ENCODE data around the gene TRIM75. TPM values are rescaled to one million over a fixed set of nuclear protein-coding genes. Genes with fewer than 3 reads are reported as not detected.

Gene TRIM75
- total RNA-seq, 1 donor from 2014 or later, result not detected

- Histone ChIP-seq H3K27me3 (ENCODE audit: control insufficient read depth, insufficient read depth, low read length) (no peaks in the 10 kb centered on the region), H3K4me3 (ENCODE audit: low read depth, low read length) (no peak overlapping the region), H3K36me3 (ENCODE audit: control insufficient read depth, insufficient read depth, low read length) (no peaks in the 10 kb centered on the region)
- TF ChIP-seq, protein P1, sequence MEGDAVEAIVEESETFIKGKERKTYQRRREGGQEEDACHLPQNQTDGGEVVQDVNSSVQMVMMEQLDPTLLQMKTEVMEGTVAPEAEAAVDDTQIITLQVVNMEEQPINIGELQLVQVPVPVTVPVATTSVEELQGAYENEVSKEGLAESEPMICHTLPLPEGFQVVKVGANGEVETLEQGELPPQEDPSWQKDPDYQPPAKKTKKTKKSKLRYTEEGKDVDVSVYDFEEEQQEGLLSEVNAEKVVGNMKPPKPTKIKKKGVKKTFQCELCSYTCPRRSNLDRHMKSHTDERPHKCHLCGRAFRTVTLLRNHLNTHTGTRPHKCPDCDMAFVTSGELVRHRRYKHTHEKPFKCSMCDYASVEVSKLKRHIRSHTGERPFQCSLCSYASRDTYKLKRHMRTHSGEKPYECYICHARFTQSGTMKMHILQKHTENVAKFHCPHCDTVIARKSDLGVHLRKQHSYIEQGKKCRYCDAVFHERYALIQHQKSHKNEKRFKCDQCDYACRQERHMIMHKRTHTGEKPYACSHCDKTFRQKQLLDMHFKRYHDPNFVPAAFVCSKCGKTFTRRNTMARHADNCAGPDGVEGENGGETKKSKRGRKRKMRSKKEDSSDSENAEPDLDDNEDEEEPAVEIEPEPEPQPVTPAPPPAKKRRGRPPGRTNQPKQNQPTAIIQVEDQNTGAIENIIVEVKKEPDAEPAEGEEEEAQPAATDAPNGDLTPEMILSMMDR (IDR thresholded peaks at IDR 0.05; ENCODE audit: insufficient read depth, low read length, severe bottlenecking), result no peak
- no peak for DNase-seq (ENCODE audit: low read depth)
- no peak for FAIRE-seq
These were observed 25.8 kb upstream of the TRIM75 start for GRCh38 chr4:165027762-165028402.

- DNase-seq (ENCODE audit: low read depth) (no peak), FAIRE-seq (no peak)
- Histone ChIP-seq H3K36me3 (ENCODE audit: control insufficient read depth, insufficient read depth, low read length) (no peaks in the 10 kb centered on the region), H3K4me3 (ENCODE audit: low read depth, low read length) (no peak within 1 kb of the TSS), H3K27me3 (ENCODE audit: control insufficient read depth, insufficient read depth, low read length) (no peaks in the 10 kb centered on the region)
- TF ChIP-seq, protein P1 (IDR thresholded peaks at IDR 0.05; ENCODE audit: insufficient read depth, low read length, severe bottlenecking), result no peak
These were observed 22.0 kb upstream of the TRIM75 start, which contains the start of gene TRIM60 for GRCh38 chr4:165031436-165032211. TRIM60 (plus strand) TSS chr4:165031999; CDS start chr4:165040073, 8,074 bp downstream.

DNA sequence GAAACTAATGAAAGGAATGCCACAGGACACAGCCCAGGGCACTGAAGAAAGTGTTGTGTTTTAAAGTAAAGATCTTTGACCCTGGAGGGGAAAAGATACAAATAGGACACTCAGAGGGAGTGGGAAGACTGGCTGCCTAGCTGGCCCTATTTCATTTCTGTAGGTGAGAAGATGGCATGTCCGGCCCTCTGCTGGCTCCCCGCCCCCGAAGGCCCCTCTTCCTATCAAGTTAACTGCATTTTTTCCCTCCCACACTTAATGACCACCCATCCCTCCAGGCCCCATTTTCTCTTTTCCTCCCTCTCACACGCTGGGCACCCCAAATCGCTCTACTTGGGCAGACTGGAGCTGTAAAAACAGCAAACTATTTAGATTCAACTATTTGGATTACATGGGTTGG is 5.5 kb upstream of the TRIM75 start:
- TF ChIP-seq, protein P1 (IDR thresholded peaks at IDR 0.05; ENCODE audit: insufficient read depth, low read length, severe bottlenecking), result no peak
- Histone ChIP-seq H3K4me3 (ENCODE audit: low read depth, low read length) (no peak overlapping the region), H3K36me3 (ENCODE audit: control insufficient read depth, insufficient read depth, low read length) (no peaks in the 10 kb centered on the region), H3K27me3 (ENCODE audit: control insufficient read depth, insufficient read depth, low read length) (no peaks in the 10 kb centered on the region)
- DNase-seq (ENCODE audit: low read depth), result no peak
- FAIRE-seq, result no peak

DNA sequence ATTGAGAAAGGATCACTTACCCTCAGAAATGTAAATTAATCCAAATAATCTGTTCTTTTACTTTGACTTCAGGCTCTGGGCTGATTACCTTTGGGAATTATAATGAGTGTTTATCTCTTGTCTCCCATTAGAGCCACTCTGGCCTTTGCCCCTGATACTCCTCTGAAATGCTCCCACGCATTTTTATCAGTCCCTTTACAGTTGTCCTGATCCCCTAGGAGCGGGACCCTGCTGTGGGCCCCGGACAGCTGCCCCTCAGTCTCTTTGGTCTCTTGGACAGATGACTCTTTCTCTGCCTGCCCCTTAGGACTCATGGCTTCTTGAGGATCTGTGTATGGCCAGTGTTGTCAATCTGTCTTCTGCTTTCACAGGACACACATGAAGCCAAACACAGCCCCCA is 1.0 kb upstream of the TRIM75 start:
- Histone ChIP-seq H3K4me3 (ENCODE audit: low read depth, low read length) (no peak overlapping the region), H3K36me3 (ENCODE audit: control insufficient read depth, insufficient read depth, low read length) (no peaks in the 10 kb centered on the region), H3K27me3 (ENCODE audit: control insufficient read depth, insufficient read depth, low read length) (no peaks in the 10 kb centered on the region)
- DNase-seq (ENCODE audit: low read depth) (no peak), FAIRE-seq (no peak)
- TF ChIP-seq, protein P1 (IDR thresholded peaks at IDR 0.05; ENCODE audit: insufficient read depth, low read length, severe bottlenecking), result no peak

GRCh38 chr4:165055601-165056000 is 1.9 kb downstream of the TRIM75 start:
- FAIRE-seq (no peak), DNase-seq (ENCODE audit: low read depth) (no peak)
- no peak overlapping the region for H3K4me3 ChIP-seq (ENCODE audit: low read depth, low read length)
- H3K27me3 ChIP-seq (ENCODE audit: control insufficient read depth, insufficient read depth, low read length), result no peaks in the 10 kb centered on the region
- no peaks in the 10 kb centered on the region for H3K36me3 ChIP-seq (ENCODE audit: control insufficient read depth, insufficient read depth, low read length)
- TF ChIP-seq, protein P1 (IDR thresholded peaks at IDR 0.05; ENCODE audit: insufficient read depth, low read length, severe bottlenecking), result no peak
